Measurements from ENCODE around the gene SSTR4. TPM values are rescaled to one million over a fixed set of nuclear protein-coding genes. Genes with fewer than 3 reads are reported as not detected.

The SSTR4 gene
- total RNA-seq, 2 experiments from 2014 or later: not detected

DNA sequence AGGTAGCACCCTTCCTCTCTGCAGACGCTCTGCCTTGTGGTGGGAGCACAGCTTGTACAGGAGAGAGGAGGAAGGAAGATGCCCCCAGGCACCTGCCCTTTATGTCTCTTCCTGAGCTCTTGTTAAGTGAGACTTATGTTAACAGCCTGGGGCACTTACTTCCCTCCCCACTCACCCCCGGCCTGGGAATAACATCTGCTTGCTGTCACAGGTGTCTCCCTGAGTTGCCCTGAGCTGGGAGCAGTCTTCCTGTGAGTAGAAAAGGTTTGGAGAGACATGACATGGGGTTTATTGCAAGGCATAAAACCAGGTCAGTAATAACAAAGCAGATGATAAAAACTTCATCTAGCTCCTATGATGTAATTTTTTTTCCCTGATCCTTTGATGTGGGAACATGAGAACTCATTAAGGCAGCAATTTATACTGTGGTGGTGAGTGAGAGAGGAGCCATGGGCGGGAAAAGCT lies 1.9 kb downstream of the SSTR4 start:
- peaks cover 19% of the 10 kb centered on the region for H3K27me3 Mint-ChIP-seq
- POLR2A ChIA-PET: no interaction called here
- no peak overlapping the region for H3K27ac Mint-ChIP-seq
- CTCF ChIA-PET: no interaction called here
- no peaks in the 10 kb centered on the region for H3K4me1 Mint-ChIP-seq
- no peak for DNase-seq
- H3K9me3 Mint-ChIP-seq: no peaks in the 10 kb centered on the region
- H3K4me3 Mint-ChIP-seq: no peak overlapping the region
- H3K36me3 Mint-ChIP-seq (ENCODE audit: low read depth): no peaks in the 10 kb centered on the region

DNA sequence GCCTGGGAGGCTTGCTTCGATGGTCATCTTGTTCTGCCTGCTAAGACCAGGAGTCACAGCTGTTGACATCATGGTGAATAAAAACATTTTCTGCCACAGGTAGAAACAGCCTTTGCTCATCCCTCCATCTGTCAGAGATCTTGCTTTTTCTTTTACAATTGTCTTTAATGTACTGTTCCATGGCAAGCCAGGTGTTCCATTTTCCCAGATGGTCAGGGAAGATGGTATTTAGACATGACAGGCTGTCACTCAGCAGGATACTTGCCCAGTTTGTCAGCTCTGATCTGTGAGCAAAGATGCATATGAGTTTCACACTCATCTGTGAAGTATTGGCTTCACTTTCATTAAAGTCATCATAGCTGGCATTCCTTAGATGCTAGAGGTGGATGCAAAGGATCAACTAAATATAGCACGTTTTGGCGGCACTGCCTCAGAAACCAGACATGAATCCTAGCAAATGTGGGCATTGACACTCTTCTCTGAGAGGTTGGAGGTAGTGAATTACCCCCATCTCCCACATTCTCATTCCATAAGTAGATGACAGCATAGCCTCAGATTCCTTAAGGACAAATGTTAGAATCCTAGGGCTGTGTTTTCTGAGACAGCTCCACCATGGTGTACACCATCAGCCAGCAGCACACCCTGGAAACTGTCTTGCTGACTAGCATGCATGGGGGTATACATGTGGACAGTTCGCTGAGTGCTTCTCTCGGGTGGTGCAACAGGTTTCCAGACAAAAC lies 4.2 kb downstream of the SSTR4 start:
- no peak overlapping the region for H3K27ac Mint-ChIP-seq
- H3K4me1 Mint-ChIP-seq: no peaks in the 10 kb centered on the region
- DNase-seq: no peak
- H3K4me3 Mint-ChIP-seq: no peak overlapping the region
- H3K27me3 Mint-ChIP-seq: peaks cover 22% of the 10 kb centered on the region
- H3K9me3 Mint-ChIP-seq: no peaks in the 10 kb centered on the region
- POLR2A ChIA-PET: no interaction called here
- CTCF ChIA-PET: interaction anchor here (0.6 kb wide), 1 partner anchor 1227 kb away, joined by 4 read pairs; no protein-coding TSS in a partner anchor
- no peaks in the 10 kb centered on the region for H3K36me3 Mint-ChIP-seq (ENCODE audit: low read depth)

DNA sequence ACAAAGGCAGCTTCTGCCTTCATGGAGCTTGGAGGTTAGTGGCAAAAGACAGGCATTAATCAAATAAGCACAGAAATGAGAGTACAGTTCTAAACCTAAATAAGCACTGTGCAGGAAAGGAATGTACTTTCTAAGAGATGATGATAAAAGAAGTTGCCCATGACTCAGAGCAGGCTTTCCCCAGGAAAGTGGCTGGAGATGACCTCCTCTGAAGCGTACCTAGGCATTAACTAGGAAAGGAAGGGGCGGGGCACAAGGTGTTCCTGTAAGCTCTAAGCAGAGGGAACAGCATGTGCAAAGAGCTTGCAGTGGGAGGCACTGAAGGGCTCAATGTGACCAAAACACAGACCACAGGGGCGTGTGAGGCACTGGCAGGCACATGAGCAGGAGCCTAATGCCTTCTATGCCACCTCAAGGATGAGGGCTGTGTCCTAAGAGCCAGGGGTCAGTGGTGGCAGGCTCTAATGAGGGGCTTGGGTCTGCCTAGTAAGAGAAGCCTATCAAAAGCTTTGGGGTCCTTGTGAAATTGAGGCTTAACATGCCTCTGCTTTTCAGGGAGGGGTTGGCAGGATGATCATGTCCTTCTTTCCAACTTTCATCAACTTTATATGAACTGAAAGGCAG lies 4.9 kb downstream of the SSTR4 start:
- DNase-seq: no peak
- Mint-ChIP-seq H3K27ac (no peak overlapping the region), H3K4me3 (no peak overlapping the region), H3K9me3 (no peaks in the 10 kb centered on the region), H3K4me1 (no peaks in the 10 kb centered on the region), H3K36me3 (ENCODE audit: low read depth) (no peaks in the 10 kb centered on the region), H3K27me3 (peaks cover 23% of the 10 kb centered on the region)
- POLR2A ChIA-PET: no interaction called here
- CTCF ChIA-PET: interaction anchor here (0.6 kb wide), 1 partner anchor 1227 kb away, joined by 4 read pairs; no protein-coding TSS in a partner anchor

DNA sequence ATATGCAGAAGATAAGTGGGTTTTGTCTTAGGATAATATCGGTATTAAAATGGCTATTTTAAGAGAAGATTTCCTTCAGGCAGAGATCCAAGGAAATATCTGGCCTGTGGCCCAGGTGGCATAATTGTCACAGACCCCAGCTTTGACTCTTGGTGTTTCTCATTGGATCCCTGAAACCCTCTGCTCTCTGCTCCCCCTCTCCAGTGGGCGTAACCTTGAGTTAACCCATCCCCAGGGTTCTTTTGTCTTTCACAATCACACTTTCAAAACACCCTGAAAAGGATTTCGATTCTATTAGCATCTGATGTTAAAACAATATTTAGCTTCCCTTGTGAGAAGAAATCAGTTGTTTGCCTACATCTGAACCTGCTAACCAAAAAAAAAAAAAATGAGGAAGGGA lies 7.2 kb downstream of the SSTR4 start:
- no peaks in the 10 kb centered on the region for H3K36me3 Mint-ChIP-seq (ENCODE audit: low read depth)

DNA sequence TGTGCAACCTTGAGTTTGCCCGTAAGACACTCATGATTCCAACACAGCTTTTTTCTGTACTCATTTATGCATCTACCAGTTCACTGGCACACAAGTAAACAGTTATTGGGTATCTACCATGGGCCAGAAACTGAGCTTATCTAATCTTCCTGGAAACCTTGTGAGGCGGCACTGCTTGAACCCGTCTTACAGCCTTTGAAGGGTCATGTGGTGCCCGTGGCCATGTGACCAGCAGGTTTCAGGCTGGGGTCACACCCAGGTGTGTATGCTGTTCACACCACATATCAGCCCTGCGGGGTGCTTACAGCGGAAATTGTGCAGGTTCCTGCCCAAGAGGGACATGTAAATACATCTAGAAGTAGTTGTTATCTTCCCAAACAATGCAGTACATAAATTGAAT lies 8.3 kb downstream of the SSTR4 start:
- DNase-seq: no peak
- no peaks in the 10 kb centered on the region for H3K9me3 Mint-ChIP-seq
- ChIA-PET POLR2A (no interaction called here), CTCF (interaction anchor here (1.6 kb wide), 1 partner anchor 10 kb away, joined by 5 read pairs; no protein-coding TSS in a partner anchor)
- H3K4me1 Mint-ChIP-seq: peaks cover 5% of the 10 kb centered on the region
- H3K27me3 Mint-ChIP-seq: peaks cover 43% of the 10 kb centered on the region
- H3K36me3 Mint-ChIP-seq (ENCODE audit: low read depth): no peaks in the 10 kb centered on the region
- no peak overlapping the region for H3K27ac Mint-ChIP-seq
- H3K4me3 Mint-ChIP-seq: no peak overlapping the region

More for the DNA sequence above, 7.2 kb downstream of the SSTR4 start:
- ChIA-PET CTCF (no interaction called here), POLR2A (no interaction called here)
- no peak for DNase-seq
- Mint-ChIP-seq H3K4me3 (no peak overlapping the region), H3K27me3 (peaks cover 36% of the 10 kb centered on the region), H3K27ac (no peak overlapping the region), H3K9me3 (no peaks in the 10 kb centered on the region), H3K4me1 (peaks cover 2% of the 10 kb centered on the region)

DNA sequence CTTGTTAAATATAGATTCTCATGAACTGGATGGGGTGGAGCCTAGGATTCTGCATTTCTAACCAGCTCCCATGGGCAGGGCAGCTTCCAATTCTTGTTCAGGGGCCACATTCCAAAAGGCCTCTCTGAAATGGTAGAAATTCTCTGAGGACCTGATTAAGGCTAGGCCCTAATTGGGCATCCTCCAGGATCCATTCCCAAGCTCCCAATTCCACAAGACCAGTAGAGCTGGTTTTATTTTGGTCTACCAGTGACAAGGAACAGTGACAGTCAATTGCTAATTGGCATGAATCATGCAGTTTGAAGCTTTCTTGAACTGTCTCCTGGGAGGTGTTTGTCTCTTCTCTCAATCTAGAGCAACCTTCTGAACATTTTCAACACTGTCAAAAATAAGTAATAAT lies 11.3 kb downstream of the SSTR4 start:
- peaks cover 8% of the 10 kb centered on the region for H3K4me1 Mint-ChIP-seq
- H3K27ac Mint-ChIP-seq: no peak overlapping the region
- peaks cover 57% of the 10 kb centered on the region for H3K27me3 Mint-ChIP-seq
- ChIA-PET POLR2A (interaction anchor here (0.7 kb wide), 1 partner anchor 36 kb away, joined by 4 read pairs; no protein-coding TSS in a partner anchor), CTCF (no interaction called here)
- DNase-seq: no peak
- no peak overlapping the region for H3K4me3 Mint-ChIP-seq
- no peaks in the 10 kb centered on the region for H3K9me3 Mint-ChIP-seq
- H3K36me3 Mint-ChIP-seq (ENCODE audit: low read depth): no peaks in the 10 kb centered on the region

DNA sequence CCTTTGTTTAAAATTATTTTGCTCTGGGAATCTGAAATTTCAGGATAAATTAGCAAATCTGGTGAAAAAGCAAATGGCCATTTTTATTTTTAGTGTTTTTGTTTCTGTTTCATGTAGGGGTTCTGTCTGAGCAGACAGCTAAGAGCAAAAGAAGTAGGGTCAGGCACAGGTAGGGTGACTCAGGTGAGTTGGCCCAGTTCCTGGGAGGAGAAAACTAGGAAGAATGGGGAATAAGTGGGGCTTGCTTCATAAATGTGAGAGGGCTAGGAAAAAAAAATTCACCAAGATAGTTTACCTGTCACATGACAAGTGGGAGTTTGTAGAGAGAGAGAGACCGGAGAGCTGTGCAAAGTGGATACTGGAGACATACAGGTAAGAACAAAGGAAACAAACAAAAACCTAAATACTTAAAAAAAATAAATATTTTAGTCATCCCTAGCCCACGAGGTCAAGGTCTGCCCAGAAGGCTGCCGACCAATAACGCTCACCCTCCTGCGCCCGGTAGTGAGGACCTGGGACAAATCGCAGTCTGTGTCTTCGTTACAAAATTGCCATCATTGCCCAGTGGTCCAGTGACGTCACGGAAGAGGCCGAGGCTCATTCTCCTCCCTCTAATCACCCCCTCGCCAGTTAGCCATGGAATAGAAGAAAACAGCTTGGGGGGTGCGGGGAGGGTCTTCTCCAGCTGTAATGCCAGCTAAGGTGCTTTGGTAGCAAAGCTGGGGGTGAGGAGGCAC lies 12.1 kb downstream of the SSTR4 start:
- Mint-ChIP-seq H3K9me3 (no peaks in the 10 kb centered on the region), H3K4me1 (peaks cover 8% of the 10 kb centered on the region), H3K4me3 (no peak overlapping the region), H3K27ac (no peak overlapping the region), H3K36me3 (ENCODE audit: low read depth) (no peaks in the 10 kb centered on the region), H3K27me3 (peaks cover 62% of the 10 kb centered on the region)
- no peak for DNase-seq
- POLR2A ChIA-PET: interaction anchor here (0.7 kb wide), 1 partner anchor 36 kb away, joined by 4 read pairs; no protein-coding TSS in a partner anchor
- CTCF ChIA-PET: no interaction called here

DNA sequence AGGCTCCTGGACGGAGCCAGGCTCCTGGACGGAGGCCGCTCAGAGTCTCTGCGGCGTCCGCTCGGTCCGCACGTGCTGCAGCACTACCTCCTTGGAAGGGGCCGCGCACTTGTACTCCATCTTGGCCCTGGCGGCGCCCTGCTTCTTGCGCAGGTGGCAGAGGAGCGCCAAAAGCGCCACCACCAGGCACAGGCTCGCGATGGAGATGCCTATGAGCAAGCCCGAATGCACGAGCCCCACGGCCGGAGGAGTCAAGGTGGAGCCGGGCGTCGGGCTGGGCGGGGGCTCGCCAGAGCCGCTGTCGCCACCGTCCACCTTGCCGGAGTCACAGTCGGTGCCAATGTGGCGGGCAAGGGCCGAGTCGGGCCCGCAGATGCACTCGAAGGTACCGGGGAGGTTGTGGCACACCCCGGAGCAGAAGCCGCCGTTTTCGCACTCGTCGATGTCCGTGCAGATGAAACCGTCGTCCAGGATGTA lies 12.7 kb downstream of the SSTR4 start:
- Mint-ChIP-seq H3K27me3 (peaks cover 68% of the 10 kb centered on the region), H3K9me3 (no peaks in the 10 kb centered on the region), H3K27ac (no peak overlapping the region), H3K4me3 (no peak overlapping the region), H3K4me1 (peaks cover 8% of the 10 kb centered on the region), H3K36me3 (ENCODE audit: low read depth) (no peaks in the 10 kb centered on the region)
- ChIA-PET POLR2A (no interaction called here), CTCF (no interaction called here)
- DNase-seq: no peak

DNA sequence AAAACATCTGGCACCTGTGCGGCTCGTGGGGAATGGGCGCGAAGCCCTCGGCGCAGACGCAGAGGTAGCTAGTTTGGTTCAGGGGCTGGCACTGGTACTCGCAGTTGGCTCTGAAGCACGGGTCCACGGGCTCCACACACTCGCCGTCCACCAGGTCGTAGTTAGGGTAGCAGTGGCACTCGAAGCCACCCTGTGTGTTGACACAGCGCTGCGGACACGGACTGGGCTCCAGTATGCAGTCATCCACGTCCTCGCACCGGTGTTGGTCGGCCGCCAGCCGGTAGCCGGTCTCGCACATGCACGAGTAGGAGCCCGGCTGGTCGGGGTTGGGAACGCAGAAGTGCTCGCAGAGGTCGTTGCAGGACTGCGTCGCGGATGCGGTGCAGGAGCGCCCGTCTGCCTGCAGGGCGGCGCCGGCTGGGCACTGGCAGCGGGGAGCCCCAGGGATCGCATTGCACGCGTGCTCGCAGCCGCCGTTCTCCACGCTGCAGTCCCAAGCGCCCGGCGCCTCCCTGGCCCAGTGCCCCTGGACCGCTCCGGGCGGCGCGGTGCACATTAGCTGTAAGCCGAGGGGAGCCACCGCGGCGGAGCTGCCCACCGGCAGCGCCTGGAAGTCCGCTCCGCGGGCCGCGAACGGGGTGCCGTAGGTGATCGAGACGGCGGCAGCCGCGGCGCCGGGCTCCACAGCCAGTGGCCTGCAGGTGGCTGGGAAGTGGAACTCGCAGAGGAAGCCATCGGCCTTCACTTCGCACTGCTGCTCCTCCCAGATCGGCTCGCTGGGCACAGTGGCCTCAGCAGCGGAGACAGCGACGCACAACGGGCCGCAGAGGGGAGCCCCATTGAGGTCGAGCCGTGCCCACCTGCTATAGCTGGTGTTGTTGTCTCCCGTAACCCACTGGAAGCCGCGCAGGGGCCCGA lies 13.4 kb downstream of the SSTR4 start:
- H3K9me3 Mint-ChIP-seq: no peaks in the 10 kb centered on the region
- no peaks in the 10 kb centered on the region for H3K36me3 Mint-ChIP-seq (ENCODE audit: low read depth)
- CTCF ChIA-PET: no interaction called here
- H3K27me3 Mint-ChIP-seq: peaks cover 74% of the 10 kb centered on the region
- POLR2A ChIA-PET: no interaction called here
- DNase-seq: peak; percentile 41
- peak overlapping the region; percentile 13 for H3K27ac Mint-ChIP-seq
- H3K4me3 Mint-ChIP-seq: no peak overlapping the region
- H3K4me1 Mint-ChIP-seq: peaks cover 8% of the 10 kb centered on the region

DNA sequence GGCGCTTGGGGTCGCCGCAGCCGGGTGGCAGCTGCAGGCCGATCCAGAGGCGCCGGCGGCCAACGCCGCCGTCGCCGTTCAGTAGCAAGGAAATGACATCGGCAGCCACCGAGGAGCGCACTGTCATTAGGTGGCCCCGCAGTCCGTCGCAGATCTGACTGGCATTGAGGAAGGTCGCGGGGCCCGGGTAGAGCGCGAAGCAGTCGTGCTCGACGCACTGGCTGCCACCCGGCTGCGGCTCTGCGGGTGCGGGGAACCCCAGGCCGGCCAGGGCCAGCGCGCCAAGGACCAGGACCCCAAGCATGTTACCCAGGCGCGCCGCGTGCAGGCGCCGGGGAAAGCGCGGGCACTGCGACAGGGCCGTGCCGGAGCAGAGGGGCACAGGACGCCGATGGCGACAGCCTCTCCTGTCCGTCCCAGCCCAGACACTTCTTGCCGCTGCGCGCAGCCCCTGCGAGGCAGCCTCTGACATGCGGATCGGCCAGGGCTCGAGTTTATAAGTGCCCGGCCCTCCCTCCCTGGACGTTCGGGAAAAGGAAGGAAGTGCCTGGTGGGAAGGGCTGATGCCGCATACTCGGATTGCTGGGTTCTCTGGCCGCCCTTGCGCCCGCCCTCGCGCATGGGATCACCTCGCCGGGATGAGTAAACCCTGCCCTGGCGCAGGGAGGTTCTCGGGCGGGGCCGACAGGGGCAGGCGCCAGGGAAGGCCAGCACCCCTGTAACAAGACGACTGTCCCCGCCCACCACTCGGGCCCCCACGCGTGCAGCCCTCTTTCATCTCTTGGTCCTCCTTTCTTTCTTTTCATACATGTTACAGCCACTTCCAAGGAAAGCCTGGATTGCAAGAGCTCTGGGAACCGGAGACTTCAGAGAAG lies 14.3 kb downstream of the SSTR4 start, which contains the start of gene THBD:
THBD (minus strand) TSS at position 472 of the 875 bp plus-strand sequence; CDS start at position 304, 168 bp downstream.
- peaks cover 71% of the 10 kb centered on the region for H3K27me3 Mint-ChIP-seq
- no peaks in the 10 kb centered on the region for H3K36me3 Mint-ChIP-seq (ENCODE audit: low read depth)
- H3K9me3 Mint-ChIP-seq: no peaks in the 10 kb centered on the region
- CTCF ChIA-PET: interaction anchor here (1.4 kb wide), 1 partner anchor 300 kb away, joined by 3 read pairs; no protein-coding TSS in a partner anchor
- H3K27ac Mint-ChIP-seq: no peak within 1 kb of the TSS
- DNase-seq: no peak
- POLR2A ChIA-PET: no interaction called here
- H3K4me1 Mint-ChIP-seq: peaks cover 8% of the 10 kb centered on the region
- no peak within 1 kb of the TSS for H3K4me3 Mint-ChIP-seq

DNA sequence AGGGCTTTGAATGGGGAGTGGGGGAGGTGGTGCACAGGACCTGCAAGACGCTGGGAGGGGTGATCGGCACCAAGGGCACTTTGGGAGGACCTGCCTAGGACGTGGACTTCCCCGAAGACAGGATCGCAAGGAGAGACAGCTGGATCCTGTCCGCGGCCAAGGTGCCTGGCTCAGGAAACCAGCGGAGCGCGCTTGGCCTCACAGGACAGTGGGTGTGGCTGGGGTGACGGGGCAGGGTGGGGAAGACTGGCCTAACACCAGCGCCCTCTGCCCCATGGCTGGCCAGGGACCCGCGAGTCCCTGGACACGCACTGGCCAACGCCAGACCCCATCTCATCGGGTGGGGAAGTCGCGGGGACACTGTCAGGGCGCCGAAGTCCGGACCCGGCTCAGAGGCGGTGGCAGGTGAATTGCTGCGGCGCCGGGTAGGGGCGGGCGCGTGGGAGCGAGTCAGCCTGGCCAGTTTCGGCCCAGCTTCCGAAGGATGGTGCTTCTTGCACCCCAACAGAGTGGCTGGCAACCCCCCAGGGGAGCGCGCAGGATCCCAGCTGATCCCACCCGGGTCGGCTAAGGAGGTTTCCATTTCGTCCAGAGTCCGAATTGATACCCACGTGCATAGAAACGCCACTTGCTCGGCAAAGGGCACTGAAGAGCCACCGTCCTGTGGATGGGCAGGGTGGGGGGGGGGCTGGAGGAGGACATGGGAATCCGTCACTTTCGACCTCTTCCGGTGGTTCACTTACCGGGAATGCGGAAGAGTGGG lies 15.1 kb downstream of the SSTR4 start:
- Mint-ChIP-seq H3K27ac (no peak overlapping the region), H3K36me3 (ENCODE audit: low read depth) (no peaks in the 10 kb centered on the region), H3K27me3 (peaks cover 67% of the 10 kb centered on the region), H3K9me3 (no peaks in the 10 kb centered on the region), H3K4me1 (peaks cover 8% of the 10 kb centered on the region), H3K4me3 (no peak overlapping the region)
- no peak for DNase-seq
- CTCF ChIA-PET: interaction anchor here (1.4 kb wide), 1 partner anchor 299 kb away, joined by 3 read pairs; no protein-coding TSS in a partner anchor
- POLR2A ChIA-PET: no interaction called here
